Activated T-helper 9 cell treated with anti-CD3 and anti-CD28 coated beads, Interleukin-2, amount 50 U/mL, for 16 hours (primary cell): ENCODE results near the gene TSPAN11.

ENCODE experiments used
- DNase-seq: peaks from one replicate; pipeline ENCODE4 v3.0.0-alpha.2; 2020; ENCODE audit warnings: low read depth

The TSPAN11 gene

GRCh38 chr12:30911207-30911606, 15.3 kb upstream of the TSPAN11 start:
- DNase-seq: no peak

GRCh38 chr12:30913323-30913722, 13.2 kb upstream of the TSPAN11 start:
- no peak for DNase-seq

- DNase-seq: no peak
These were observed 11.5 kb upstream of the TSPAN11 start for GRCh38 chr12:30914986-30915591.

- no peak for DNase-seq
These were observed 3.5 kb upstream of the TSPAN11 start for GRCh38 chr12:30923057-30923456.

- DNase-seq: no peak
These were observed 823 bp upstream of the TSPAN11 start for GRCh38 chr12:30925607-30926242.

- no peak for DNase-seq
These were observed 669 bp downstream of the TSPAN11 start for GRCh38 chr12:30927222-30927611.

- no peak for DNase-seq
These were observed 2.1 kb downstream of the TSPAN11 start for GRCh38 chr12:30928356-30929244.

GRCh38 chr12:30930238-30930637, 3.7 kb downstream of the TSPAN11 start:
- DNase-seq: no peak

GRCh38 chr12:30930641-30931040, 4.1 kb downstream of the TSPAN11 start:
- DNase-seq: no peak

- DNase-seq: no peak
These were observed 6.3 kb downstream of the TSPAN11 start for GRCh38 chr12:30932881-30933280.

- DNase-seq: no peak
These were observed 8.3 kb downstream of the TSPAN11 start for GRCh38 chr12:30934811-30935210.

GRCh38 chr12:30936036-30936435, 9.5 kb downstream of the TSPAN11 start:
- DNase-seq: no peak

- DNase-seq: no peak
These were observed 12.7 kb downstream of the TSPAN11 start for GRCh38 chr12:30939234-30939633.

GRCh38 chr12:30942486-30942885, 15.9 kb downstream of the TSPAN11 start:
- DNase-seq: no peak

GRCh38 chr12:30942936-30943335, 16.4 kb downstream of the TSPAN11 start:
- no peak for DNase-seq

- DNase-seq: no peak
These were observed 19.1 kb downstream of the TSPAN11 start for GRCh38 chr12:30945443-30946164.

GRCh38 chr12:30952015-30952414, 25.5 kb downstream of the TSPAN11 start:
- no peak for DNase-seq

- DNase-seq: no peak
These were observed 26.7 kb downstream of the TSPAN11 start for GRCh38 chr12:30953257-30953656.

- no peak for DNase-seq
These were observed 27.6 kb downstream of the TSPAN11 start for GRCh38 chr12:30953951-30954751.

GRCh38 chr12:30955214-30955613, 28.7 kb downstream of the TSPAN11 start:
- no peak for DNase-seq

- no peak for DNase-seq
These were observed 32.7 kb downstream of the TSPAN11 start for GRCh38 chr12:30959110-30959710.
